Measurements from ENCODE around the gene LYST.
"Not testable (repeated sequence)": the region's sequence is repeated elsewhere in the genome, so short reads cannot be mapped to it uniquely, and the experiment has no call there.

The LYST gene

DNA sequence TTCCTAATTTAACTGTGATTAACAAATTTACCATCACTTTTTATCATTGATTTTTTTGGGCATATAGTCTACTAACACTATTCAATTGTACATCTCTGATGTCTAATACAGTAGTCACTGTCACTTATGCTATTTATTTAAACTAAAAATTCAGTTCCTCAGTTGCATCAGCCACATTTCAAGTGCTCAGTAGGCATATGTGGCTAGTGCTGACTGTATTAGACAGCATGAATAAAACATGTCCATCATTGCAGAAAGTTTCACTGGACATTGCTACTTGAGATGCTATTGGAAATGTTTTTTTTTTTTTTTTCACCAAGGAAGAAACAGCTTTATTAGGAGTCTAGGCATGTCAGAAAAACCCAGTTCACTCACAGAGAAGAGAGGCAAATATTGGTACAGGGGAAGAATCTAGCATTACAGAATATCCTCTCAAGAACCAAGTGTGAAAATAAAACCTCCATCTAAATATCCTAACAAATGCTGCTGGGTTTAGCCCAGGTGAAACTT, 109.1 kb downstream of the LYST start:
- Histone ChIP-seq H3K9ac (ENCODE audit: low read length) (no peak overlapping the region), H3K4me1 (ENCODE audit: insufficient read depth, low read length, severe bottlenecking) (no peaks in the 10 kb centered on the region), H3K36me3 (ENCODE audit: insufficient read depth, low read length) (no peaks in the 10 kb centered on the region), H3K27me3 (ENCODE audit: insufficient read depth, low read length) (no peaks in the 10 kb centered on the region), H3K79me2 (ENCODE audit: insufficient read depth, low read length) (no peaks in the 10 kb centered on the region), H3K9me2 (ENCODE audit: low read depth, low read length) (no peaks in the 10 kb centered on the region), H3K4me3 (ENCODE audit: low read depth, low read length, poor library complexity, severe bottlenecking) (no peak overlapping the region), H2AFZ (ENCODE audit: low read length) (no peak overlapping the region), H3K9me3 (ENCODE audit: low read length) (no peaks in the 10 kb centered on the region), H4K20me1 (ENCODE audit: insufficient read depth, low read length) (no peaks in the 10 kb centered on the region), H3K27ac (ENCODE audit: low read depth, low read length, poor library complexity, severe bottlenecking) (no peak overlapping the region), H3K4me2 (ENCODE audit: low read length) (no peak overlapping the region), H3F3A (ENCODE audit: insufficient read depth, low read length) (no peaks in the 10 kb centered on the region)
- TF ChIP-seq EZH2 (IDR thresholded peaks at IDR 0.05; ENCODE audit: borderline replicate concordance, low read length) (no peak), CTCF (IDR thresholded peaks at IDR 0.05; ENCODE audit: low read length) (no peak)

DNA sequence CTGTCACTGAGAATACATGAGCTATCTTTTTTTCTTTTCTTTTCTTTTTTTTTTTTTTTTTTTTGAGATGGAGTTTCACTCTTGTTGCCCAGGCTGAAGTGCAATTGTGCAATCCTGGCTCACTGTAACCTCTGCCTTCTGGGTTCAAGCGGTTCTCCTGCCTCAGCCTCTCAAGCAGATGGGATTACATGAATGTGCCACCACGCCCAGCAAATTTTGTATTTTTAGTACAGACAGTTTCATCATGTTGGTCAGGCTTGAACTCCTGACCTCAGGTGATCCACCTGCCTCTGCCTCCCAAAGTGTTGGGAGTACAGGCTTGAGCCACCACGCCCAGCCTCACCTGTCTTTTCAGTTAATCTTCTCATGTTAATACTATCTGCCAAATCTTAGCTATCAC, 112.5 kb downstream of the LYST start:
- not testable (repeated sequence) for H3K9me3 ChIP-seq (ENCODE audit: low read length); H2AFZ ChIP-seq (ENCODE audit: low read length); H3K27ac ChIP-seq (ENCODE audit: low read depth, low read length, poor library complexity, severe bottlenecking); H3K4me2 ChIP-seq (ENCODE audit: low read length); H3K4me1 ChIP-seq (ENCODE audit: insufficient read depth, low read length, severe bottlenecking); H3K9ac ChIP-seq (ENCODE audit: low read length); H3K79me2 ChIP-seq (ENCODE audit: insufficient read depth, low read length); H3K4me3 ChIP-seq (ENCODE audit: low read depth, low read length, poor library complexity, severe bottlenecking); H3K9me2 ChIP-seq (ENCODE audit: low read depth, low read length); H4K20me1 ChIP-seq (ENCODE audit: insufficient read depth, low read length); H3F3A ChIP-seq (ENCODE audit: insufficient read depth, low read length); H3K36me3 ChIP-seq (ENCODE audit: insufficient read depth, low read length); H3K27me3 ChIP-seq (ENCODE audit: insufficient read depth, low read length)

DNA sequence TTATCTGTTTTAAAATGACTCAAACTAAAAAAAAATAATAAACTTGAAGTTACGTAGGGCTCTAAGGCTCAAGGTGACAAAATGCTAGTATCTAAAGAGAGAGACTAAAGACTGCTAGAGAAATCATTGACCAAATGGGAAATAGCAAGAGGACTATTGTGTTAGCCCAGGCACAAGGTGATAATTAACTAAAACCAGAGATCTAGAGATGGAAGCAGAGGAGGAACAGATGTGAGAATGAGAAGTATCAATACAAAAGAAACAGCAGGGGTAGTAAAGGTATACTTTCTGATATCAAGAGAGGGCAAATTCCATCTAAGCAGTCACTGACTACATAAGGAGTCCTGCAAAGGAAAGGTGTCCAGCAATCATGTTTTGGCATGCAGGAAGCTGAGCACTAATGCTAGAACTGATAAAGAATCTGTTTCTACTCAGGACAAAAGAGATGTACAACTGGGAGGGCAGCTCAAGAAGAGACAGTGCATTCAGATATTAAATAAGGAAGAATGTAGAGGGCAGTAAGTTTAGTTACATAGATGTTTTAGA, 116.9 kb downstream of the LYST start:
- Histone ChIP-seq H3K4me1 (ENCODE audit: insufficient read depth, low read length, severe bottlenecking) (no peaks in the 10 kb centered on the region), H3K27ac (ENCODE audit: low read depth, low read length, poor library complexity, severe bottlenecking) (no peak overlapping the region), H3K4me2 (ENCODE audit: low read length) (no peak overlapping the region), H3K4me3 (ENCODE audit: low read depth, low read length, poor library complexity, severe bottlenecking) (no peak overlapping the region), H3K9ac (ENCODE audit: low read length) (no peak overlapping the region), H3K36me3 (ENCODE audit: insufficient read depth, low read length) (no peaks in the 10 kb centered on the region), H3K9me3 (ENCODE audit: low read length) (no peaks in the 10 kb centered on the region), H2AFZ (ENCODE audit: low read length) (no peak overlapping the region), H3K27me3 (ENCODE audit: insufficient read depth, low read length) (no peaks in the 10 kb centered on the region), H3F3A (ENCODE audit: insufficient read depth, low read length) (no peaks in the 10 kb centered on the region), H3K79me2 (ENCODE audit: insufficient read depth, low read length) (no peaks in the 10 kb centered on the region), H4K20me1 (ENCODE audit: insufficient read depth, low read length) (no peaks in the 10 kb centered on the region; the same call in 1 of the 2 replicates), H3K9me2 (ENCODE audit: low read depth, low read length) (no peaks in the 10 kb centered on the region)
- no peak for TF ChIP-seq EZH2 (IDR thresholded peaks at IDR 0.05; ENCODE audit: borderline replicate concordance, low read length)

- no peak overlapping the region for H3K27ac ChIP-seq (ENCODE audit: low read depth, low read length, poor library complexity, severe bottlenecking)
- no peaks in the 10 kb centered on the region for H3K79me2 ChIP-seq (ENCODE audit: insufficient read depth, low read length)
- H3K9me3 ChIP-seq (ENCODE audit: low read length) = no peaks in the 10 kb centered on the region
- no peak overlapping the region for H3K9ac ChIP-seq (ENCODE audit: low read length)
- H3K4me2 ChIP-seq (ENCODE audit: low read length) = no peak overlapping the region
- TF ChIP-seq CTCF (IDR thresholded peaks at IDR 0.05; ENCODE audit: low read length) = no peak
- TF ChIP-seq EZH2 (IDR thresholded peaks at IDR 0.05; ENCODE audit: borderline replicate concordance, low read length) = no peak
- no peaks in the 10 kb centered on the region for H3K36me3 ChIP-seq (ENCODE audit: insufficient read depth, low read length)
- H3F3A ChIP-seq (ENCODE audit: insufficient read depth, low read length) = no peaks in the 10 kb centered on the region
- H4K20me1 ChIP-seq (ENCODE audit: insufficient read depth, low read length) = no peaks in the 10 kb centered on the region; the same call in 1 of the 2 replicates
- H3K4me1 ChIP-seq (ENCODE audit: insufficient read depth, low read length, severe bottlenecking) = no peaks in the 10 kb centered on the region
- no peak overlapping the region for H2AFZ ChIP-seq (ENCODE audit: low read length)
- no peaks in the 10 kb centered on the region for H3K27me3 ChIP-seq (ENCODE audit: insufficient read depth, low read length)
- no peaks in the 10 kb centered on the region for H3K9me2 ChIP-seq (ENCODE audit: low read depth, low read length)
- no peak overlapping the region for H3K4me3 ChIP-seq (ENCODE audit: low read depth, low read length, poor library complexity, severe bottlenecking)
Observed at GRCh38 chr1:235748747-235749146, 118.0 kb downstream of the LYST start.

Measured in OCI-LY1 (cell line).